Activated CD8-positive, alpha-beta memory T cell treated with anti-CD3 and anti-CD28 coated beads for 24 hours (primary cell): ENCODE measurements around the gene ZNF415.
"Not testable (repeated sequence)": the region's sequence is repeated elsewhere in the genome, so short reads cannot be mapped to it uniquely, and the experiment has no call there.

Experiments used
- DNase-seq: peaks from one replicate; pipeline ENCODE4 v3.0.0-alpha.2; 2020

ZNF415 gene

GRCh38 chr19:53132141-53132991 is at the start of gene ZNF415:
ZNF415 (minus strand) TSS chr19:53132910; CDS start chr19:53122676, 10,234 bp downstream.
- DNase-seq, result peak; percentile 66

DNA sequence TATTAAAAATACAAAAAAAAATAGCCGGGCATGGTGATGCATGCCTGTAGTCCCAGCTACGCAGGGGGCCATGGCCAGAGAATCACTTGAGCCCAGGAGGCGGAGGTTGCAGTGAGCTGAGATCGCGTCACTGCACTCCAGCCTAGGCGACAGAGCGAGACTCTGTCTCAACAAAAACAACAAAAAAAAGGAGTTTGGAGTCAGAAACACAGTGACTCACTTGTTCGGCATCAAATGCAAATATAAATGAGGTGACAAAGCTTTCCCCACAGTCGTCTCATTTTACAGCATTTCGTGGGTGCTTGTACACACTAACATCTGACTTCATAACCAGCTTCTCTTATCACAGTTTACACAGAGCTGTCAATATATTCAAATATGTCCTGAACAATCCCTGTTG is 49.5 kb upstream of the ZNF415 start:
- DNase-seq, result no peak

DNA sequence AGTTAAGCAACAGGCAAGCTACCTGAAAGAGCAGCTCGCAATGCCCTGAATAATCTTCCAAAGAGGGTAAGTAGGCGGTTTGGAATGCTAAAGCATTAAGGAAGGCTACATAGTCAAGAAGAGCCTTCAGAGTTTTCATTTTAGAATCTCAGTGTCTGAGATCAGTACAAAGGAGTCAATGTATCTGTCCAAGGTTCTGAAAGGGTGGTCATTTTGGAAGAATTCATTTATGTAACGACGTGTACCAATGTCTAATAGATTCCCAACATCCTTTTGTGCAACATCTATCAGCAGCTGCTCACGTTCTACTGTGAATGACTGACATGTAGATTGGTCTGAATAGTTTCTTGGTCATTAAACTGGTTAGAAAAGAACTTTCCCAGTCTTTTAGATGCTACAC is 45.3 kb upstream of the ZNF415 start:
- no peak for DNase-seq

DNA sequence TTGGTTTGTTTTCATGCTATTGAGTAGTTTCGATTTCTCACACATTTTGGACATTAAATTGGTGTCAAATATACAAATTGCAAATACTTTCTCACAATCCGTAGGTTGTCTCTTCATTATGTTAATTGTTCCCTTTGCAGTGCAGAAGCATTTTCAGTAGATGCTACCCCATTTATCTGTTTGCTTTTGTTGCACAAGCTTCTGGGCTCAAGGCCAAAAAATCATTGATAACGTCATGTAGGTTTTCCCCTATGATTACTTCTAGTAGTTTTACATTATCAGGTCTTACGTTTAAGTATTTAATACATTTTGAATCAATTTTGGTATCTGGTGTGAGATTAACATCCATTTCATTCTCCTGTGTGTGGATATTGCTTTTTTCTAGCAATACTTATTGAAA is 40.2 kb upstream of the ZNF415 start:
- DNase-seq, result no peak

GRCh38 chr19:53165691-53166091 is 33.0 kb upstream of the ZNF415 start:
- no peak for DNase-seq

- no peak for DNase-seq
Observed at GRCh38 chr19:53161123-53161522, 28.4 kb upstream of the ZNF415 start.

GRCh38 chr19:53160350-53160749 is 27.6 kb upstream of the ZNF415 start:
- no peak for DNase-seq

- peak; percentile 74 for DNase-seq
Observed at GRCh38 chr19:53158119-53158656, 25.5 kb upstream of the ZNF415 start.

DNA sequence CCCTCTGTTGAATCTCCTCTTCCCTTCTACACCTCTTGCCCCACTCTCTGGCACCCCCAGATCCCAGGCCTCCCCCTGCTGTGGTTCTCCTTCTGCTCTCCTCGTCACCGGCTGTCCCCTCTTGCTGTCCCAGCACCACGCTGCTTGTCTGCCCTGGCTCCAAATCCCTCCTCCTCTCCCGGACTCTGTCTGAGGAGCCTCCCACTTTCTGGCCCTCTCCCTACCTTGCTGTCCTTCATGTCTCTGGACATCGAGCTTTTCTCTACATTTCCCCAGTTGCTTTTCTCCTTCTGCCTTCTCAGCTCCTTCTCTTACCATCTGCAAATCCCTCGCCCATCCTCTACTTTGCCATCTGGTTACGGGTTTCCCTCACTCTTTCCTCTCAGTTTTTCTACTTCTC is 24.9 kb upstream of the ZNF415 start:
- no peak for DNase-seq

DNA sequence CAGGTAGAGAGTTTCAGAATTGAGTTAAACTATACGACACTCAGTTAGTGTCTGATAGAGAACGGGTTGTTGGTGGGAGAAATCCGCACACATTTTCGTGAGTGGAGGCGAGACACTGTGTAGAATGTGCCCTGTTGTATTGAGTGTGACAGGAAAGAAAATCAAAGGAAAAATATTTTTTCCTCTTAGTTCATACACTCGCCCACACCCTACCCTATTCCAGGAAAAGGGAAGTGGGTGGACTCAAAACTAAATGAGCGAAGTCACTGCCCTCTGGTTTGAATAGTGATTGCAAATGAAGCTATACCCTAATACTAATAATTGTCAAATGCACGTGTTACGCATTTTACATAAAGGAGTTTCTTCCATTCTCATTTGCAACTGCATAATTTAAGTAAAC is 24.1 kb upstream of the ZNF415 start:
- no peak for DNase-seq

DNA sequence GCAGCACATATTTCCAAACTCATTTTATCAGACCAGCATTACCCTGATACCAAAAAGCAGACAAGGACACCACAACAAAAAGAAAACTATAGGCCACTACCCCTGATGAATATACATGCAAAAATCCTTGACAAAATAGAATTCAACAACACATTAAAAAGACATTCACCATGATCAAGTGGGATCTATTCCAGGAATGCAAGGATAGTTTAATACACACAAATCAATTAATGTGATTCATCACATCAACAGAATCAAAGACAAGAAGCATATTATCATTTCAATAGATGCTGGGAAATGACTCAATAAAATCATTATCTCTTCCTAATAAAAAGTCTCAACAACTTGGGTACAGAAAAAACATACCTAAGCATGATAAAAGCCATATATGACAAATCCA is 14.9 kb upstream of the ZNF415 start:
- no peak for DNase-seq

DNA sequence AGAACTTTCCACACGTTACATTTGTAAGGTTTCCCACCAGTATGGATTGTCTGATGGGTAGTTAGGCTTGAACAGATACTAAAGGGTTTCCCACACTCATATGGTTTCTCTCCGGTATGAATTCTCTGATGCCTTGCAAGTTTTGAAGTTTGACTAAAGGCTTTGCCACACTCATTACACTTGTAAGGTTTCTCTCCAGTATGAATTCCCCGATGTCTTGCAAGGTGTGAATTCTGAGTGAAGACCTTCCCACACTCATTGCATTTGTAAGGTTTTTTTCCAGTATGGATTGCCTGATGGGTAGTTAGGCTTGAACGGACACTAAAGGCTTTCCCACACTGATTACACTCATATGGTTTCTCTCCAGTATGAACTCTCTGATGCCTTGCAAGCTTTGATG is 7.6 kb upstream of the ZNF415 start:
- no peak for DNase-seq

GRCh38 chr19:53136432-53136831 is 3.7 kb upstream of the ZNF415 start:
- DNase-seq, result no peak

GRCh38 chr19:53131727-53132126 is 983 bp downstream of the ZNF415 start:
- no peak for DNase-seq

DNA sequence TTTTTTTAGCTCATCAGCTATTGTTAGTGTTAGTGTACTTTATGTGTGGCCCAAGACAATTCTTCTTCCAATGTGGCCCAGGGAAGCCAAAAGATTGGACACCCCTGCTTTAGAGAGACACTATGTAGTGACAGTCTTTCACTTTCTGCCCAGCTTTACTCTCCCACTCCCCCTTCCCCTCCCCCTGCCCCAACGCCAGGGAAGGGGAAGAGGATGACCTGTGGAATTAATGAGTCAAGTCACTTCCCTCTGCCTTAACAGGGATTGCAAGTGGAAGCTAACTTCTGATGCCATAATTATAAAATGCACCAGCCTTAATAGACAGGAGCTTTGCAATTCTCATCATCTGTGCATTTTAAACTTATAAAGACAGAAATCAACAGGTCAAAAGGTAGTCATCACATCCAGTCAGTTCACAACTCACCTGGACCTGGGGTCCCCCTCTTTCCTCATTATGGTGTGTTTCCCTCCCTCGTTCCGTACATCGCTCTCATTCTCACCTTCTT is 1.6 kb downstream of the ZNF415 start:
- DNase-seq, result no peak

- DNase-seq, result no peak
Observed at GRCh38 chr19:53130506-53130905, 2.2 kb downstream of the ZNF415 start.

GRCh38 chr19:53126733-53127526 is 5.8 kb downstream of the ZNF415 start:
- not testable (repeated sequence) for DNase-seq

DNA sequence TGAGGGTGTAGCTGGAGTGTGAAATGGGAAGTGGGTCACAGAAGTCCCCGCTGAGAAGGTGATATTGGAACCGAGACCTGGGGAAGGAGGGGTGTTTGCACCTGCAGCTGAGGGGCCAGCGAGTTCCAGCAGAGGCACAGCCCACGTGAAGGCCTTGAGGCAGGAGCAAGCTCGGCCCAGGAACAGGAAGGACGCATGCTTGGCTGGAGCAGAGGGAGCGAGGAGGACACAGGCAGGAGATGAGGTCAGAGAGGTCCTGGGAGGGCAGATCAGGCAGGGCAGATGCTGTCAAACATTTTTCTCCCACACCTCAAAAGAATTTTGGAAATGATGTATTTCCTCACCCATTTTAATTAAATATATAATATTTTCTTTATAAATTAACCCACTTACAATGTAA is 9.3 kb downstream of the ZNF415 start:
- no peak for DNase-seq

DNA sequence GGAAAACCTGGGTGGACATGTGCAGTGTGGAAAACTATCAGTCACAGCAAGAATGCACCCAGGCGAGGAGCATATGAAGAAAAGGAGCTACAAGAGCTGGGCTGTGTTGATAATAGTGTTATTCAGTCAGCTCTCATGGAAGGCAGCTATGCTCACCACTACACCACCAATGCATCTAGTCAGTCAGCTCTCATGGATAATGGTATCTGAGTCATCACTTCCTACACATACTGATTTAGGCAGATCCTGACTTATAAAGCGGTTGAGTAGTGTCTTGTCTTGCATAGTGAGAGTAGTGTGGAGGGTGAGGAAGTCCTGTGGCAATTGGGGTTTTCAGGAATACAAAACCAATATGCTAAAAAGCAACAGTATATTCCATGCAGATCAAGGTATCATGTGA is 20.4 kb downstream of the ZNF415 start:
- no peak for DNase-seq

DNA sequence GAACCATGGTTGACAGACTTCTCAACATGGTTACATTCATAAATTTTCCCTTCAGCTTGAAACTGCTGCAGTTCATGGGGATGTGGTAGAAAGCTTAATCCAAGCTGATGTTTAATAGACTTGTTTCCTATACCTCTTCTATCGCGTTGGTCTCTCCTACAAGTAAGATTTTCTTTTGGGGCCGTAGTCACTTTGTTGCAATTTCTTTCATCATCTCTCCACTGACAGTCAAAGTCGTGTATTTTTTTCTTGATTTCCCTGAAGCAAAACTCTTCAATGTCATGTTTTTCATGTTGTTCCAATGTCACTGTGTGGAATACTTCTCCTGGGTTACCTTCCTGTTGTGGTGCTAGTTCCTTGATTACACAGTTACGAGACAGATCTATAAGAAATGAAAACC is 23.2 kb downstream of the ZNF415 start:
- DNase-seq, result no peak

DNA sequence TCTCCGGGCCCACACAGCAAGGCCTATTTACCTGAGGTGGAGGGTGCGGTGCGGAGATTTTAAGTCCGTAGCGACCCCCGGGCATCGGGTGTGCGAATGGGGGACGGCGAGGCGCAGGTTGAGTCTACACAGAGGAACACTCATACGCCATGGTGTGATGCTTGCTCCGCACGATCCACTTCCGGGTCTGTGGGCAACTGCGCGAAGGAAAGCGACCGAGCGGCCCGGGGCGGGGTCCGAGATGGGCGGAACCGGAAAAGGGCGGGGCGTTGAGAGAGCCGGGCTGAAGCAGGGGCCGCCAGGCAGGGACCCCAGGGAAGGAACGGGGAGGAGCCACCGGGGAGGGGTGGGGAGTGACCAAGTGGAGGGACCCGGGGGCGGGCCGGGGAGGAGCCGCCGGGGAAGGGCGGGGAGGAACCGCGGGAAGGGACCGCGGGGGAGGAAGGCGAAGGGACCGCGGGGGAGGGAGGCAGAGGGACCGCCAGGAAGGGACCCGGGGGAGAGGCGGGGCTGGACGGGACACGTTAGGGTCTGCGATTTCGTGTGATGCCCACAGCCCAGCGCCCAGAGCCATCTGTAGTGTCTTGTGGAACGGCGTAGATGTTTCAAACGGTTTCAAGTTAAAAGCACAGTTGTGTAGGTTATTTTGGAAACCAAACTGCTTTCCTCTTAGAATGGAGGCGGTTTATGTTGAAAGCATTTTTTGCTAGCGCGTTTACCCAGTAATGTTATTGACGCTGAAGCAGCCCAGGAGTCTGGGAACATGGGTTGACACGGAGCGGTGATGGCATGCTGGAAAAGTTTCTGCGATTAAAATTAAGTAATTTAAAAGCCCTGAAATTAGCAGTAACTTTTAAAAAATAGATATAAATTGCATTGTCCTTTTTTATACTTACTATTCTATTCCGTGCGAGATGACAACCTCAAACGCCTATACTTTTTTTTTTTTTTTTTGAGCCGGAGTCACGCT is 29.2 kb downstream of the ZNF415 start, which contains the start of gene ZNF160:
TSS of gene ZNF160 (minus strand) at position 189 of the 970 bp plus-strand sequence. CDS start 17,146 bp downstream, outside the sequence.
- DNase-seq, result peak; percentile 100

DNA sequence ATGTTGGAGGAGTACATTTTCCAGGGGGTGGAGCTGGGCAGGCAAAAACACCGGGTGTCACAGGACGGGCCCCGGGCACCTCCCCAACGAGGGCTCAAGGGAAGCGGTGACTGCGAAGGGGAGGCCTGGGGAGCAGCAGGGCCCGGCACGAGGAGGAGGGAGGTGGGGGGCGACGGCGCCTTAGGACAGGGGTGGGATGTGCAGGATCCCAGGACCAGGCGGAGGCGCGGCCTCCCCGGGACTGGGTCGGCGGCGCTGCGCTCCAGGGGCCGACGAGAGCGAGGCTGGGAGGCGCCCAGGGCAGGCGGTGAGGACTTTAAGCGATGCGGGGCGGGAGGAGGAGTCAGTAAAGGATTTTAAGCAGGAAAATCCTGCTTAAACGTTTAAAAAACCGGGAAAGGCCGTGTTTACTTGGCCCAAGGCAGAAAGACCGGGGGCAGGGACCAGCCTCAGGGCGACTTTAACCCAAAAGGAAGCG is 29.9 kb downstream of the ZNF415 start:
- peak; percentile 68 for DNase-seq
